Esophagus muscularis mucosa (tissue), 4 donors: ENCODE data around the gene PIGX. TPM values are rescaled to one million over a fixed set of nuclear protein-coding genes. Genes with fewer than 3 reads are reported as not detected.

Source experiments
- DNase-seq: peaks from one replicate; pipeline ENCODE4 v3.0.0-alpha.2; 2017; ENCODE audit errors: extremely low spot score
- H3K27ac ChIP-seq, 4 donors: fragments of 200-600 bp; sonication (generic); replicated peaks in 1 of 4; 1 replicate in 3 of 4; 2 replicates in 1 of 4; pipeline ENCODE4 v1.5.1; 2016 to 2019; ENCODE audit warnings: mild to moderate bottlenecking in 1 of 4
- H3K27me3 ChIP-seq, 4 donors: fragments of 200-600 bp; sonication (generic); one replicate each; pipeline versions ENCODE4 v1.5.1 to v1.6.0; 2016 to 2019
- H3K36me3 ChIP-seq, 4 donors: fragments of 200-600 bp; sonication (generic); one replicate each; pipeline ENCODE4 v1.5.1; 2016 to 2019
- H3K4me1 ChIP-seq, 4 donors: fragments of 200-600 bp; sonication (generic); one replicate each; pipeline ENCODE4 v1.5.1; 2016 to 2019
- H3K4me3 ChIP-seq, 4 donors: fragments of 200-600 bp; sonication (generic); 1 replicate in 2 of 4; 2 replicates in 2 of 4; pipeline ENCODE4 v1.5.1; 2016 to 2019; ENCODE audit warnings: mild to moderate bottlenecking in 4 of 4, moderate library complexity in 1 of 4
- H3K9me3 ChIP-seq, 4 donors: fragments of 200-600 bp; sonication (generic); 1 replicate in 3 of 4; 2 replicates in 1 of 4; pipeline ENCODE4 v1.5.1; 2016 to 2019
- EP300 ChIP-seq: sonication (generic); formaldehyde crosslinking; IDR thresholded peaks from one replicate; pipeline ENCODE4 v1.6.1; 2017; ENCODE audit warnings: antibody characterized with exemption
- POLR2A ChIP-seq: fragments of 450-650 bp; IDR thresholded peaks from one replicate; pipeline ENCODE4 v1.6.1; 2017; ENCODE audit warnings: antibody characterized with exemption, moderate library complexity, mild to moderate bottlenecking, low read depth
- POLR2AphosphoS5 ChIP-seq, 2 donors: sonication (generic); formaldehyde crosslinking; IDR thresholded peaks; one replicate each; pipeline ENCODE4 v1.6.1; 2017; ENCODE audit warnings: antibody characterized with exemption in 2 of 2
- WGBS: methylation state at CpG from one replicate; pipeline ENCODE4 v1.1.5; 2018; 5-methylcytosine and 5-hydroxymethylcytosine counted together
- intact Hi-C: fragments of 100-400 bp; cut with DNase I; formaldehyde crosslinking; loops from one replicate; pipeline ENCODE4 v1.15.1; 2023
- total RNA-seq, 4 donors: library from RNA; depleted of rRNA; stranded (reverse); fragments of >200 nt; gene quantifications; one replicate each; pipeline versions ENCODE4 v1.1.0 to v1.2.1, GENCODE V29; 2016
- TF ChIP-seq, protein P1 (sequence below), 3 experiments: fragments of 200-600 bp in 2 of 3; fragments of 450-650 bp in 1 of 3; sonication (generic) in 2 of 3; IDR thresholded peaks; one replicate each; pipeline ENCODE4 v1.5.1; 2017 to 2019; ENCODE audit warnings: antibody characterized with exemption in 3 of 3, mild to moderate bottlenecking in 2 of 3, moderate library complexity in 1 of 3

The PIGX gene
- total RNA-seq, 4 donors from 2014 or later = 23.0 to 31.6 (median 25.2) TPM

DNA sequence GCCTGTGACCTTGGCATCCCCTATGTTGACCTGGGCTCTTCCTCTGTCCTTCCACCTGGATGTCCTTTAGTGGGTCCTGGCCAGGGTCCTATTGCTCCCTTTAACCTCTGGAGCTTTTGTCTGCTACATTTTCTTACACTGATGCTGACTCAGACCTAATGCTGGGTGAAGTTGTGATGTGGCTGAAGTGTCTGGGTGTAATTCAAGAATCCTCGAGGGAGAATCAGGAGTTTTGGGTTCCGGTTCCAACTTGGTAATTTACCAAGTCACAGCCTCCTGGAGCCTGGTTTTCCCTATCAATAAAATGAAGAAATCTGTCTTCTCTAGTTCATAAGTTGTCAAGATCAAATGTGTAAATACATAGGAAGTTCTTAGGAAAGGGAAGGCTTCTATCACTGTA is 25.7 kb upstream of the PIGX start:
- Histone ChIP-seq H3K36me3 (no peaks in the 10 kb centered on the region), H3K27me3 (no peaks in the 10 kb centered on the region), H3K9me3 (no peaks in the 10 kb centered on the region), H3K4me3 (no peak overlapping the region), H3K4me1 (peaks cover 9 to 17% (median 10%) of the 10 kb centered on the region in 4 donors), H3K27ac (no peak overlapping the region)
- WGBS = 80% methylated on average over 2 of the region's 2 CpGs
- intact Hi-C loops = no loop called here
- TF ChIP-seq POLR2A (no peak), POLR2AphosphoS5 (IDR thresholded peaks at IDR 0.05) (no peak), EP300 (no peak)
- TF ChIP-seq, protein P1, sequence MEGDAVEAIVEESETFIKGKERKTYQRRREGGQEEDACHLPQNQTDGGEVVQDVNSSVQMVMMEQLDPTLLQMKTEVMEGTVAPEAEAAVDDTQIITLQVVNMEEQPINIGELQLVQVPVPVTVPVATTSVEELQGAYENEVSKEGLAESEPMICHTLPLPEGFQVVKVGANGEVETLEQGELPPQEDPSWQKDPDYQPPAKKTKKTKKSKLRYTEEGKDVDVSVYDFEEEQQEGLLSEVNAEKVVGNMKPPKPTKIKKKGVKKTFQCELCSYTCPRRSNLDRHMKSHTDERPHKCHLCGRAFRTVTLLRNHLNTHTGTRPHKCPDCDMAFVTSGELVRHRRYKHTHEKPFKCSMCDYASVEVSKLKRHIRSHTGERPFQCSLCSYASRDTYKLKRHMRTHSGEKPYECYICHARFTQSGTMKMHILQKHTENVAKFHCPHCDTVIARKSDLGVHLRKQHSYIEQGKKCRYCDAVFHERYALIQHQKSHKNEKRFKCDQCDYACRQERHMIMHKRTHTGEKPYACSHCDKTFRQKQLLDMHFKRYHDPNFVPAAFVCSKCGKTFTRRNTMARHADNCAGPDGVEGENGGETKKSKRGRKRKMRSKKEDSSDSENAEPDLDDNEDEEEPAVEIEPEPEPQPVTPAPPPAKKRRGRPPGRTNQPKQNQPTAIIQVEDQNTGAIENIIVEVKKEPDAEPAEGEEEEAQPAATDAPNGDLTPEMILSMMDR (IDR thresholded peaks at IDR 0.05) = no peak
- no peak for DNase-seq

DNA sequence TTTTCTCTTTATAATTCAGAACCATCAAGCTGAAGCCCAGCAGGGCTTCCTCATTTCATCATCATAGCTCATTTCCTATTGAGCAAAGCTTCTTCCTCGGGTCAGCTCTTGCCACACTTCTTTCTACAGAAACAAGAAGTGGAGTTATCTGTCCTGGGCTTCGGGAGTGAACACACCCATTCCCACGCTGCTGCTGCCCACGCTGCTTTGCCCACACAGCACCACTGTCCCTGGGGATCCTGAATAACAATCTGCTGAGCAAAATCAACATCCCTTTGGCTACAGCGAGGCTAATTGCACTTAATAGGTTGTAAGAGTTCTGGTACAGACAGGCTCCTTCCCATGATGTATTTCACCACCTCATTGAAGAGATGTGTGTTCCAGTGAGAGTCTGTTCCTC is 23.8 kb upstream of the PIGX start:
- no peaks in the 10 kb centered on the region for H3K9me3 ChIP-seq
- H3K36me3 ChIP-seq = no peaks in the 10 kb centered on the region
- intact Hi-C loops = no loop called here
- H3K4me1 ChIP-seq = peaks cover 9 to 17% (median 10%) of the 10 kb centered on the region in 4 donors
- no peak for DNase-seq
- no peak overlapping the region for H3K27ac ChIP-seq
- 58% methylated on average over 5 of the region's 5 CpGs for WGBS
- H3K27me3 ChIP-seq = no peaks in the 10 kb centered on the region
- TF ChIP-seq POLR2A (no peak), POLR2AphosphoS5 (IDR thresholded peaks at IDR 0.05) (peak; percentile 7 to 11)
- TF ChIP-seq, protein P1 (IDR thresholded peaks at IDR 0.05) = no peak
- no peak overlapping the region for H3K4me3 ChIP-seq

DNA sequence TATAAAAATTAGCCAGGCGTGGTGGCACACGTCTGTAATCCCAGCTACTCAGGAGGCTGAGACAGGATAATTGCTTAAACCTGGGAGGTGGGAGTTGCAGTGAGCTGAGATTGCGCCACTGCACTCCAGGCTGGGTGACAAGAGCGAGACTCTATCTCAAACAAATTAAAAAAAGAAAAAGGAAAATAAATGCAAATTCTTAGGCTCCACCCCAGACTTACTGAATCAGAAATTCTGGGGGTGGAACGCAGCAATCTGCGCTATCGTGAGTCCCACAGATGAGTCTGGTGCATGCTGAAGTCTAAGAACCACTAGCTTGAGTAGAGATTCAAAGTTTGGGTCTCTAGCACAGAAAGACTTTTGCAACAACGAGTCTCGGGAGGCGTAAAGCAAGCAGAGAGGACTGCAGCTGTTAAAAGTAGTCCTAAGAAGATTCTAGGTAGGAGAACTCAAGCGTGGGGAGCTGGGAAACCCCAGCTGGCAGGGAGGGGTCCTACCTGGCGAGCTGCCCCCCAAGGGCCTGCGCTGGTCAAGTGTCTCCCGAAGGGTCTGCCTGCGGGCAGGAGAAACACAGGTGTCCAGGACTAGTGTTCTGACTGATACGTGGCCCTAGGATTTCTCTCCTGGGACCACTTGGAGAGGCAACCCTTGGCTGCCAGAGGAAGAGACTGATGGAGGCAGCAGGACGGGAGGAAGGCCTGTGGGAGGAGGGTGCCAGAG is 22.1 kb upstream of the PIGX start:
- Histone ChIP-seq H3K36me3 (no peaks in the 10 kb centered on the region), H3K27ac (no peak overlapping the region), H3K27me3 (no peaks in the 10 kb centered on the region), H3K4me3 (no peak overlapping the region), H3K9me3 (no peaks in the 10 kb centered on the region), H3K4me1 (peaks cover under 1 to 6% (median 2%) of the 10 kb centered on the region in 4 donors)
- DNase-seq = no peak
- TF ChIP-seq POLR2A (no peak), EP300 (no peak), POLR2AphosphoS5 (IDR thresholded peaks at IDR 0.05) (no peak)
- TF ChIP-seq, protein P1 (IDR thresholded peaks at IDR 0.05) = no peak
- intact Hi-C loops = no loop called here
- WGBS = 85% methylated on average over 17 of the region's 17 CpGs

DNA sequence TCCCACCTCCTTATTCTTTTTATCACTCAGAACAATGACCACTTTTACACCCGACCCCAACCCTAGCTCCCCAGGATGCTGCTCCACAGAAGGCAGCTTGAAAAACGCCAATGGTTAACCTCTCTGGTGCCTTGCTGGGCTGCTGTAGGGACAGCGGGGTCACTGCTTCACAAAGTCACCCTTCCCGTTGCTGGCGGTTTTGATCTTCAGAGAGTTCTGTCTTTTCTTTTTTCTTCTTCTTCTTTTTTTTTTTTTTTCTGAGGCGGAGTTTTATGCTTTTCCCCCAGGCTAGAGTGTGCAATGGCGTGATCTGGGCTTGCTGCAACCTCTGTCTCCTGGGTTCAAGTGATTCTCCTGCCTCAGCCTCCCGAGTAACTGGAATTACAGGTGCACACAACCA is 20.8 kb upstream of the PIGX start:
- Histone ChIP-seq H3K9me3 (no peaks in the 10 kb centered on the region), H3K36me3 (no peaks in the 10 kb centered on the region), H3K4me3 (no peak overlapping the region), H3K4me1 (peaks cover 0 to 5% (median 0%) of the 10 kb centered on the region in 4 donors), H3K27me3 (no peaks in the 10 kb centered on the region), H3K27ac (no peak overlapping the region)
- WGBS = 65% methylated on average over 8 of the region's 8 CpGs
- DNase-seq = no peak
- intact Hi-C loops = no loop called here
- TF ChIP-seq EP300 (no peak), POLR2AphosphoS5 (IDR thresholded peaks at IDR 0.05) (no peak), POLR2A (no peak)
- TF ChIP-seq, protein P1 (IDR thresholded peaks at IDR 0.05) = no peak

DNA sequence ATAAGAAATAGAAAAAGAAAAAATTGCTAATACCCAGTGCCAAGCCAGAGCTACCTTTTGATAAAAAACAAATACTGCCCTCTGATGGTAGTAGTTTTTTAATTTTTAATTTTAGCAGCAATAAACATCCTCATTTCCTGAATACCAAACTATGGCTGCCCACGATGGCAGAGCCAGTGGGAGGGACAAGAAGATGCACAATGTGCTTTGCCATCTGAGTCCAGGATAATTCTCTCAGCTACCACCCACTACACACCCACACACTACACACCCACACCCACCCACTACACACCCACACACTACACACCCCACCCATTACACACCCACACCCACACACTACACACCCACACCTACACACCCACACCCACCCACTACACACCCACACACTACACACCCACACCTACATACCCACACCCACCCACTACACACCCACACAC is 18.0 kb upstream of the PIGX start:
- intact Hi-C loops = no loop called here
- Histone ChIP-seq H3K27ac (no peak overlapping the region), H3K27me3 (no peaks in the 10 kb centered on the region), H3K4me3 (no peak overlapping the region), H3K4me1 (no peaks in the 10 kb centered on the region), H3K36me3 (no peaks in the 10 kb centered on the region), H3K9me3 (no peaks in the 10 kb centered on the region)
- WGBS = 6% methylated on average over 1 of the region's 1 CpG
- TF ChIP-seq POLR2AphosphoS5 (IDR thresholded peaks at IDR 0.05) (no peak), EP300 (no peak), POLR2A (no peak)
- TF ChIP-seq, protein P1 (IDR thresholded peaks at IDR 0.05) = no peak
- DNase-seq = no peak
